UCSD-AML1 (cell line): Measurements from ENCODE around the gene BTBD18.
"Not testable (repeated sequence)": the region's sequence is repeated elsewhere in the genome, so short reads cannot be mapped to it uniquely, and the experiment has no call there.

Source experiments
- DNase-seq: peaks from one replicate; lab custom pipeline; 2025; ENCODE audit not compliant: unreplicated experiment; lab: John Stamatoyannopoulos, UW

The BTBD18 gene

GRCh38 chr11:57741132-57742086 lies 10.2 kb downstream of the BTBD18 start, which contains the start of gene SELENOH:
Gene SELENOH (plus strand): TSS chr11:57741491. CDS start chr11:57741596, 105 bp downstream.
- DNase-seq: peak; percentile 98

GRCh38 chr11:57735619-57736298 lies 15.9 kb downstream of the BTBD18 start:
- DNase-seq: no peak

GRCh38 chr11:57732661-57733060 lies 19.0 kb downstream of the BTBD18 start:
- DNase-seq: no peak

- no peak for DNase-seq
Measured at GRCh38 chr11:57729479-57729878, 22.1 kb downstream of the BTBD18 start.

- no peak for DNase-seq
Measured at GRCh38 chr11:57728829-57729228, 22.8 kb downstream of the BTBD18 start.

- DNase-seq: no peak
Measured at GRCh38 chr11:57727185-57727584, 24.4 kb downstream of the BTBD18 start.

- DNase-seq: not testable (repeated sequence)
Measured at GRCh38 chr11:57716726-57717125, 34.9 kb downstream of the BTBD18 start.

- DNase-seq: no peak
Measured at GRCh38 chr11:57713835-57714234, 37.8 kb downstream of the BTBD18 start.

GRCh38 chr11:57712256-57713150 lies 39.1 kb downstream of the BTBD18 start, which contains the start of gene TMX2:
Gene TMX2 (plus strand): TSS chr11:57712593. CDS start chr11:57712619, 26 bp downstream.
- DNase-seq: peak; percentile 89

- peak; percentile 81 for DNase-seq
Measured at GRCh38 chr11:57711414-57712255, 40.0 kb downstream of the BTBD18 start, which contains the start of gene MED19. Gene MED19 (minus strand): TSS chr11:57712215. CDS start chr11:57712179, 36 bp downstream.

GRCh38 chr11:57709802-57710367 lies 41.7 kb downstream of the BTBD18 start:
- no peak for DNase-seq

GRCh38 chr11:57705432-57705831 lies 46.2 kb downstream of the BTBD18 start:
- not testable (repeated sequence) for DNase-seq

GRCh38 chr11:57704932-57705331 lies 46.7 kb downstream of the BTBD18 start:
- no peak for DNase-seq

GRCh38 chr11:57703341-57703740 lies 48.3 kb downstream of the BTBD18 start:
- no peak for DNase-seq

GRCh38 chr11:57700425-57700824 lies 51.2 kb downstream of the BTBD18 start:
- DNase-seq: no peak

GRCh38 chr11:57699813-57700212 lies 51.8 kb downstream of the BTBD18 start:
- DNase-seq: no peak

GRCh38 chr11:57698843-57699365 lies 52.7 kb downstream of the BTBD18 start:
- DNase-seq: no peak
